Keratinocyte (primary cell): Measurements from ENCODE around the gene RABGGTA. TPM values are rescaled to one million over a fixed set of nuclear protein-coding genes. Genes with fewer than 3 reads are reported as not detected.

ENCODE experiments used
- DNase-seq: peaks from one replicate; pipeline ENCODE4 v3.0.0-alpha.2; 2011; ENCODE audit warnings: low read depth, missing footprints, low spot score
- FAIRE-seq: peaks from 2 replicates; lab custom pipeline; 2011; peaks lifted over from hg19 to GRCh38; lab: Jason Lieb, UNC
- H2AFZ ChIP-seq: 2 replicates; pipeline ENCODE4 v1.6.0; 2012; ENCODE audit warnings: low read length, control low read depth, inconsistent platforms; ENCODE audit not compliant: control insufficient read depth
- H3K27ac ChIP-seq: 2 replicates; pipeline ENCODE4 v1.5.1; 2011; ENCODE audit warnings: low read length; ENCODE audit not compliant: control insufficient read depth, insufficient read depth
- H3K27me3 ChIP-seq: 3 replicates; pipeline ENCODE4 v1.6.0; 2011; ENCODE audit warnings: low read length; ENCODE audit not compliant: control insufficient read depth, insufficient read depth; ENCODE audit errors: extremely low read depth
- H3K36me3 ChIP-seq, 2 experiments: 2 replicates in 1 of 2; 3 replicates in 1 of 2; pipeline ENCODE4 v1.5.1; 2011; ENCODE audit warnings: low read length in 2 of 2, mild to moderate bottlenecking in 1 of 2; ENCODE audit not compliant: control insufficient read depth in 2 of 2, insufficient read depth in 2 of 2; ENCODE audit errors: extremely low read depth in 1 of 2
- H3K4me1 ChIP-seq: 3 replicates; pipeline ENCODE4 v1.5.1; 2011; ENCODE audit warnings: low read length; ENCODE audit not compliant: control insufficient read depth, insufficient read depth; ENCODE audit errors: extremely low read depth
- H3K4me2 ChIP-seq: 3 replicates; pipeline ENCODE4 v1.6.0; 2011; ENCODE audit warnings: low read depth, low read length; ENCODE audit not compliant: control insufficient read depth, insufficient read depth; ENCODE audit errors: extremely low read depth
- H3K4me3 ChIP-seq, 3 experiments: fragments of 200-600 bp in 1 of 3; sonication (generic) in 1 of 3; 2 replicates in 2 of 3; 3 replicates in 1 of 3; pipeline ENCODE4 v1.5.1; 2011 to 2016; ENCODE audit warnings: low read length in 3 of 3, mild to moderate bottlenecking in 3 of 3, control low read depth in 2 of 3, inconsistent platforms in 1 of 3, low read depth in 1 of 3, mixed read lengths in 1 of 3, mixed run types in 1 of 3, moderate library complexity in 1 of 3; ENCODE audit not compliant: control insufficient read depth in 2 of 3, insufficient read depth in 2 of 3; ENCODE audit errors: extremely low read depth in 1 of 3
- H3K79me2 ChIP-seq: 2 replicates; pipeline ENCODE4 v1.6.0; 2012; ENCODE audit warnings: low read length; ENCODE audit not compliant: control insufficient read depth, insufficient read depth
- H3K9ac ChIP-seq: 3 replicates; pipeline ENCODE4 v1.6.0; 2011; ENCODE audit warnings: low read length; ENCODE audit not compliant: control insufficient read depth, insufficient read depth; ENCODE audit errors: extremely low read depth
- H3K9me1 ChIP-seq: 3 replicates; pipeline ENCODE4 v1.6.0; 2011; ENCODE audit warnings: low read length; ENCODE audit not compliant: control insufficient read depth, insufficient read depth; ENCODE audit errors: extremely low read depth
- H3K9me3 ChIP-seq: 2 replicates; pipeline ENCODE4 v1.5.1; 2012; ENCODE audit warnings: low read depth, low read length; ENCODE audit not compliant: control insufficient read depth
- H4K20me1 ChIP-seq: 3 replicates; pipeline ENCODE4 v1.6.0; 2011; ENCODE audit warnings: low read length; ENCODE audit not compliant: control insufficient read depth, insufficient read depth; ENCODE audit errors: extremely low read depth
- EZH2 ChIP-seq: IDR thresholded peaks from one replicate; pipeline ENCODE4 v1.6.1; 2012; ENCODE audit warnings: inconsistent platforms, mild to moderate bottlenecking, low read length, moderate library complexity
- dilution Hi-C: fragments of 300-500 bp; cut with MboI; formaldehyde crosslinking; loops from one replicate; pipeline ENCODE4 v1.7.0; 2020; ENCODE audit warnings: low sequenced_read_pairs; ENCODE audit not compliant: extremely low pct_ligation_motif_present
- polyA plus RNA-seq, 5 experiments: library from polyadenylated mRNA; depleted of rRNA in 3 of 5; stranded (reverse) in 3 of 5; stranded (forward) in 1 of 5; unstranded in 1 of 5; fragments of >200 nt; gene quantifications; 1 replicate in 1 of 5; 2 replicates in 3 of 5; 3 replicates in 1 of 5; pipeline versions ENCODE4 v1.2.1 to v1.2.3, GENCODE V29; 2011 to 2012; ENCODE audit warnings: missing spikeins in 2 of 5, low read depth in 1 of 5, low replicate concordance in 1 of 5
- TF ChIP-seq, protein P1 (sequence below), 3 experiments: IDR thresholded peaks in 1 of 3; conservative IDR thresholded peaks in 1 of 3; optimal IDR thresholded peaks in 1 of 3; 2 replicates in 2 of 3; 3 replicates in 1 of 3; pipeline versions ENCODE3 to v1.5.1; 2011; ENCODE audit warnings: low read length in 3 of 3, mild to moderate bottlenecking in 3 of 3, moderate library complexity in 2 of 3, control low read depth in 1 of 3, inconsistent platforms in 1 of 3; ENCODE audit not compliant: insufficient read depth in 2 of 3; ENCODE audit errors: extremely low read depth in 1 of 3

Gene RABGGTA
- polyA plus RNA-seq, 1 donor (not counting 4 experiments of a cell fraction or from before 2014, with no cell fraction given), result 29.0 TPM

DNA sequence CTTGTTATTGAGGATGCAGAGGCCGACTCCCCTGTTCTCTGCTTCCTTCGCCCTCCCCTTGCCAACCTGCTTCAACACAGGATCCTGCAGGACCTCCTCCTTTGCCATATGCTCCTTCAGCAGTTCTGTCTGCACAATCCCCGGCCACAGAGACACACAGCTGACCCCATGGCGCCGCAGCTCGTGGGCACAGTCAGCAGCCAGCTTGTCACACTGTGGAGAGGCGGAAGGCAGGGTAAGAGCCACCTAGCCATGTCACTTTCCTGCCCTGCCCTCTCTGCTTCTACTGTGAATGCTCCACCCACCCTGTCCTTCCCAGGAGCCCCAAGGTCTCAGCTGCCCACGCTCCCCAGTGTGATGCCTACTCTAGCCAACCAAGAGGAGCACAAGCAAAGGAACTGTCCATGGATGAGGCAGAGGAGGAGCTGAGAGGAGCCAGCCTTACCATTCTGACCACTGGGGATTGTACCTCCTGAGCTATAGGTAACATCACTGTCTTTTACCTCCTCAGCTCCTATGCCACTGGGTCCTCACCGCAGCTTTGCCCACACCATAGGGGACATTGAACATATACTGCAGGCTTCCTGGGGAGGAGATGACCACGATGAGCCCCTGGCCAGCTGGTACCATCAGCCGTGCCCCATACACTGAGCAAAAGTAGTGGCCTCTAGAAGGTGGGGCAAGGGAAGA, 20.9 kb upstream of the RABGGTA start:
- Histone ChIP-seq H3K79me2 (peaks cover 7% of the 10 kb centered on the region), H3K4me2 (no peak overlapping the region)
- dilution Hi-C loops, result no loop called here

DNA sequence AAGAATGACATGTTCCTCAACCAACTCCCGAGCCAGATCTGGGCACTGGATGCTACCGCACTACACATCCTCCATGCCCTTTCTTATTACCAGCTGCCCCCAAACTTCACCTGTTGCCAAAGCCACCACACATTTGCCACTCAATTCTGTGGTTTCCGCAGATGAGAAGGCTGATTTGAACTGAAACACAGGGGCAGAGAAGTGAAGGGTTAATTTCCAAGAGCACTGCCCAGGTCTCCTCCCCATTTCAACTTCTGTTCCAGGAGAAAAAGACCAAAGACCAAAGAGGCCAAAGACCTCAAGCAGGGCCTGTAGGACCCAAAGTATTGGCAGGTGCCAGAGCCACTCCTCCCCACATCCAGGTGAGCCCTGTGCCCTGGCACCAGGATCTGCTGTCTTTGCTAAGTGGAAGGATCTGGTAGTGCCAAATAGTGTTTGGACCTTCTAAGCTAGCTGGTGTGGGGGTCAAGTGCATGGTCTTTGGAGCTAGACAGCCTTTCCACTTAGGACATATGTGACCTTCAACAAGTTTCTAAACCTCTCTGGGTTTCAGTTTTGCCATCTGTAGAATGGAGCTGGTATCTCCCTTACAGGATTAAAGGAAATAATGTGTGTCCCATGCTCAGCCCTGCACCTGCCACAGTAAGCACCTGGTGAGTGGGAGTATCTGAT, 20.2 kb upstream of the RABGGTA start:
- Histone ChIP-seq H3K9me1 (no peaks in the 10 kb centered on the region), H2AFZ (no peak overlapping the region), H3K9me3 (no peaks in the 10 kb centered on the region), H3K4me1 (peaks cover 6% of the 10 kb centered on the region), H3K9ac (no peak overlapping the region), H4K20me1 (no peaks in the 10 kb centered on the region), H3K4me2 (no peak overlapping the region), H3K36me3 (peaks cover 38 to 47% of the 10 kb centered on the region in 2 experiments), H3K79me2 (peaks cover 7% of the 10 kb centered on the region), H3K27ac (no peak overlapping the region), H3K27me3 (no peaks in the 10 kb centered on the region), H3K4me3 (no peak overlapping the region)
- TF ChIP-seq, protein P1, sequence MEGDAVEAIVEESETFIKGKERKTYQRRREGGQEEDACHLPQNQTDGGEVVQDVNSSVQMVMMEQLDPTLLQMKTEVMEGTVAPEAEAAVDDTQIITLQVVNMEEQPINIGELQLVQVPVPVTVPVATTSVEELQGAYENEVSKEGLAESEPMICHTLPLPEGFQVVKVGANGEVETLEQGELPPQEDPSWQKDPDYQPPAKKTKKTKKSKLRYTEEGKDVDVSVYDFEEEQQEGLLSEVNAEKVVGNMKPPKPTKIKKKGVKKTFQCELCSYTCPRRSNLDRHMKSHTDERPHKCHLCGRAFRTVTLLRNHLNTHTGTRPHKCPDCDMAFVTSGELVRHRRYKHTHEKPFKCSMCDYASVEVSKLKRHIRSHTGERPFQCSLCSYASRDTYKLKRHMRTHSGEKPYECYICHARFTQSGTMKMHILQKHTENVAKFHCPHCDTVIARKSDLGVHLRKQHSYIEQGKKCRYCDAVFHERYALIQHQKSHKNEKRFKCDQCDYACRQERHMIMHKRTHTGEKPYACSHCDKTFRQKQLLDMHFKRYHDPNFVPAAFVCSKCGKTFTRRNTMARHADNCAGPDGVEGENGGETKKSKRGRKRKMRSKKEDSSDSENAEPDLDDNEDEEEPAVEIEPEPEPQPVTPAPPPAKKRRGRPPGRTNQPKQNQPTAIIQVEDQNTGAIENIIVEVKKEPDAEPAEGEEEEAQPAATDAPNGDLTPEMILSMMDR (optimal IDR thresholded peaks at IDR 0.05 in 1 of 3, IDR thresholded peaks at IDR 0.05 in 1 of 3, conservative IDR thresholded peaks at IDR 0.05 in 1 of 3; ENCODE audit: extremely low read depth in 1 of 3, insufficient read depth in 2 of 3, low read length in 3 of 3), result no peak
- TF ChIP-seq EZH2, result no peak
- dilution Hi-C loops, result no loop called here
- DNase-seq, result no peak
- no peak for FAIRE-seq

More for the DNA sequence above, 20.9 kb upstream of the RABGGTA start:
- no peaks in the 10 kb centered on the region for H3K27me3 ChIP-seq
- peaks cover 39 to 47% of the 10 kb centered on the region in 2 experiments for H3K36me3 ChIP-seq
- DNase-seq (no peak), FAIRE-seq (no peak)
- H2AFZ ChIP-seq, result no peak overlapping the region
- TF ChIP-seq, protein P1 (optimal IDR thresholded peaks at IDR 0.05 in 1 of 3, IDR thresholded peaks at IDR 0.05 in 1 of 3, conservative IDR thresholded peaks at IDR 0.05 in 1 of 3; ENCODE audit: extremely low read depth in 1 of 3, insufficient read depth in 2 of 3, low read length in 3 of 3), result no peak
- TF ChIP-seq EZH2, result no peak
- H3K4me3 ChIP-seq, result no peak overlapping the region
- H4K20me1 ChIP-seq, result no peaks in the 10 kb centered on the region
- peaks cover 13% of the 10 kb centered on the region for H3K4me1 ChIP-seq
- H3K9me1 ChIP-seq, result no peaks in the 10 kb centered on the region
- H3K27ac ChIP-seq, result no peak overlapping the region
- H3K9ac ChIP-seq, result no peak overlapping the region
- no peaks in the 10 kb centered on the region for H3K9me3 ChIP-seq
